Measurements from ENCODE around the gene GNPTG.

The GNPTG gene

DNA sequence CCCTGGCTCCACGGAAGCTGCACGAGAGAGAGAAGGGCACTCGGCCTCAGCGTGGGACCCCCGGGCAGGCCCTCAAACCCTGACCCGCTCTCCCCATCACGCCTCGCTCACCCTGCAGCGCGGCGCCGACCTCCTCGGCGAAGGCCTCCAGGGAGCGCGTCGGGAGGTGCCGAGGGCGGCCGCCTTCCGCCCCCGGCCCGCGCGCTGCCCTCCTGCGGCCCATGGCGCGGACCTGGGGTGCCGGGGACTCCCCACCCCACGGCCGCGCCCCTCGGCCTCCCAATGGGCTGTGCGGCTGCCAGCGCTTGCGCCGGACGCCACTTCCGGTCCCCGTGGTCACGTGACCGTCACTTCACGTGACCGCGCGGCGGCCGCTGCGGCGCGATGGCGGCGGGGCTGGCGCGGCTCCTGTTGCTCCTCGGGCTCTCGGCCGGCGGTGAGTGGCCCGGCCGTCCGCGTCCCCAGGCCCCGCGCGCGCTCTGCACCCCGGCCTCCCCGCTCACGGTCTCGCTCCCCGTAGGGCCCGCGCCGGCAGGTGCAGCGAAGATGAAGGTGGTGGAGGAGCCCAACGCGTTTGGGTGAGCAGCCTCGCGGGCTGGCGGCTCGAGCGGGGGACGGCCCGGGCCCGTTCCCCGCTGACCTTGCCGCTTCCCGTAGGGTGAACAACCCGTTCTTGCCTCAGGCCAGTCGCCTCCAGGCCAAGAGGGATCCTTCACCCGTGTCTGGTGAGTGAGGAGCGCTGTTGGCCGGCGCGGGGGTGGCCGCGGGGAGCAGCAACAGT lies at the start of gene GNPTG, which contains the start of gene TSR3:
GNPTG (plus strand) TSS at position 350 of the 781 bp plus-strand sequence; CDS start at position 385, 35 bp downstream.
TSR3 (minus strand) TSS at position 297 of the 781 bp plus-strand sequence; CDS start at position 223, 74 bp downstream.
- peak; percentile 89 for DNase-seq

DNA sequence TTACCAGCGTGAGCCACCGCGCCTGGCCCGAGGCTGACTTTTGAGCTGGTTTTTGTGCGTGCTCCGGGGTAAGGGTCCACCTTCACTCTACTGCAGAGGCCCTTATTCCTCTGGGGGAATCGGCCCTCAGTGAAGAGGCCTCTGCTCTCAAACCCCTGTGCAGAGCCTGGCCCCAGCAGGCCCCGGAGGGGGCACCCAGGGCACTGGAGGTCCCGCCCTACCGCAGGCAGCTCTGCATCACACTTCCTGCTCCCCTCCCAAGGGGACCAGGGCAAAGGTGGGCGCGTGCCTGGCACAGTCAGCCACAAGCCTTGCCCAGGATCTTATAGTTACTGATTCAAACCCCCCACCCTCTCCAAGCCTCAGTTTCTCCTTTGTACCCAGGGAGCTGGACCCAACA lies 45.9 kb upstream of the GNPTG start:
- peak in 1 of 2 donors; percentile 31 for DNase-seq

DNA sequence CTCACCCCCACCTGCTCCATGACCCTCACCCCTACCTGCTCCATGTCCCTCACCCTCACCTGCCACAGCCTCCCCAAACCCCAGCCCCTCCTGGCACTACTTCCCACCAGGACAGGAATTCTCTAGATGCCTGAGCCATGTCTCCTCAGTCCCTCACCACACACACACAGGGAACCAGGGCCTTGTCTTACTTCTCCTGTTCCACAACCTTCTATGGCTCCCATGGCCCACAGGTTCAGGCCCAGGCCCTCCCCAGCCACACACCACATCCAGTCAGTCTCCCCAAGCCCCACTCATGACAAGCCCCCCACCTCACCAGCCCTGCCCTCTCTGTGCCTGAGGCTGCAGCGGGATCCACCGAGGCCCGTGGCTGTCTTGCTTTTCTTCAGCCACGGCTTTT lies 45.4 kb upstream of the GNPTG start:
- no peak for DNase-seq

DNA sequence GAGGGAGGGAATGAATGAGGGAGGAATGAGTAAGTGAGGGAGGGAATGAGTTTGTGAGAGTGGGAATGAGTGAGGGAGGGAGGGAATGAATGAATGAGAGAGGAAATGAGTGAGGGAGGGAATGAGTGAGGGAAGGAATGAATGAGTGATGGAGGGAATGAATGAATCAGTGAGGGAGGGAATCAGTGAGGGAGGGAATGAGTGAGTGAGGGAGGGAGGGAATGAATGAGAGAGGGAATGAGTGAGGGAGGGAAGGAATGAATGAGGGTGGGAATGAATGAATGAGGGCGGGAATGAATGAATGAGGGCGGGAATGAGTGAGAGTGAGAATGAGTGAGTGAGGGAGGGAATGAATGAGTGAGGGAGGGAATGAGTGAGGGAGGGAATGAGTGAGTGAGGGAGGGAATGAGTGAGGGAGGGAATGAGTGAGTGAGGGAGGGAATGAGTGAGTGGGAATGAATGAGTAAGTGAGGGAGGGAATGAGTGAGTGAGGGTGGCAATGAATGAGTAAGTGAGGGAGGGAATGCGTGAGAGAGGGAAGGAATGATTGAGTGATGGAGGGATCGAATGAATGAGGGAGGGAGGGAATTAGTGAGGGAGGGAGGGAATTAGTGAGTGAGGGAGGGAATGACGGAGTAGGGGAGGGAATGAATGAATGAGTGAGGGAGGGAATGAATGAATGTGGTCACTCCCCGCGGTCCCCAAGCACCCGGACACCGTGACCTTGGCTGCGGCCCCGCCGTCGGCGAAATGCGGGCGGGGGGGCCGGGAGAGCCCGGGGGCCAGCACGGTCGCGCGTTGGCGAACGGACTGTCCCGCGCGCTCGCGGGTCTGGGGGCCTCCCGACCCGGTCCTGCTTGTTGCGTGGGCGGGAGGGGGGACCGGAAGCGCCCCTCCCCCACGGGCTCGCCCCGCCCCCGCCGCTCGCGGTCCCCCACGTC lies 43.4 kb upstream of the GNPTG start:
- no peak for DNase-seq

DNA sequence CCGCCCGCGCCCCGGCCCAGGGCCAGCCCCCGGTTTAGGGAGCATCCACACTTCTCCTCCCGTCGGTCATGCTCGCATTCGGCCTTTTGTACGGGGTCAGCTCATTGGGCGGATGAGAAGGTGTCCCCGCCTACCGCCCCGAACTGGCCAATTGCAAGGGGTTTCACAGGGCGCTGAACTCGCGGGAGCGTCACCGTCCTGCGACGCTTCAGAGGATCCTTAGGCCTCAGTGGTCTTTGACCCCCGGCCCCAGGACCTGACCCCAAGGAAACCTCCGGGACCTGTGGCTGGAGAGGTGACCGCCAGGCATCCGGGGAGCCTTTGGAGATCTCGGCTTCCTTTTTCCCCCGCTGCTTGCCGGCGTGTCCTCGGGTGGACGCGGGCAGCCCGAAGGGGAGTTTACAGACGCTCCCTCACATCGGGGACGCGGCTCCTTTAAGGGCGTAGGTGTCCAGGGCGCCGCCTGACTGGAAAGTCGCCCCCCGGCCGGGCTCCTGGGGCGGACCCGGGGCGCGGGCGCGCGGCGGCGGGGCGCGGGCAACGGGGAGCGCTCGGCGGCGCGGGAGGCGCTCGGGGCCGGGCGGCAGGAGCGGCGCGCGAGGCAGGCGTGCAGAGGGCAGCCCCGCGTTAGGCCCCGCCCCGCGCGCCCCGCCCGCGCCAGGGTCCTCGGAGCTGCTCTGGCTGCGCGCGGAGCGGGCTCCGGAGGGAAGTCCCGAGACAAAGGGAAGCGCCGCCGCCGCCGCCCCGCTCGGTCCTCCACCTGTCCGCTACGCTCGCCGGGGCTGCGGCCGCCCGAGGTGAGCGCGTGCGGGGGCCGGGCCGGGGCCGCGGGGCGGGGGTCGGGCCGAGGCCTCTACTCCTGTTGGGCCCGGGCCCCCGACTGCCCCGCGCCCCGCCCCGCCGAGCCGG lies 42.5 kb upstream of the GNPTG start, which contains the start of gene UBE2I:
UBE2I (plus strand) TSS at position 660 of the 909 bp plus-strand sequence. CDS start 4,395 bp downstream, outside the sequence.
- peak; percentile 97 to 100 for DNase-seq

DNA sequence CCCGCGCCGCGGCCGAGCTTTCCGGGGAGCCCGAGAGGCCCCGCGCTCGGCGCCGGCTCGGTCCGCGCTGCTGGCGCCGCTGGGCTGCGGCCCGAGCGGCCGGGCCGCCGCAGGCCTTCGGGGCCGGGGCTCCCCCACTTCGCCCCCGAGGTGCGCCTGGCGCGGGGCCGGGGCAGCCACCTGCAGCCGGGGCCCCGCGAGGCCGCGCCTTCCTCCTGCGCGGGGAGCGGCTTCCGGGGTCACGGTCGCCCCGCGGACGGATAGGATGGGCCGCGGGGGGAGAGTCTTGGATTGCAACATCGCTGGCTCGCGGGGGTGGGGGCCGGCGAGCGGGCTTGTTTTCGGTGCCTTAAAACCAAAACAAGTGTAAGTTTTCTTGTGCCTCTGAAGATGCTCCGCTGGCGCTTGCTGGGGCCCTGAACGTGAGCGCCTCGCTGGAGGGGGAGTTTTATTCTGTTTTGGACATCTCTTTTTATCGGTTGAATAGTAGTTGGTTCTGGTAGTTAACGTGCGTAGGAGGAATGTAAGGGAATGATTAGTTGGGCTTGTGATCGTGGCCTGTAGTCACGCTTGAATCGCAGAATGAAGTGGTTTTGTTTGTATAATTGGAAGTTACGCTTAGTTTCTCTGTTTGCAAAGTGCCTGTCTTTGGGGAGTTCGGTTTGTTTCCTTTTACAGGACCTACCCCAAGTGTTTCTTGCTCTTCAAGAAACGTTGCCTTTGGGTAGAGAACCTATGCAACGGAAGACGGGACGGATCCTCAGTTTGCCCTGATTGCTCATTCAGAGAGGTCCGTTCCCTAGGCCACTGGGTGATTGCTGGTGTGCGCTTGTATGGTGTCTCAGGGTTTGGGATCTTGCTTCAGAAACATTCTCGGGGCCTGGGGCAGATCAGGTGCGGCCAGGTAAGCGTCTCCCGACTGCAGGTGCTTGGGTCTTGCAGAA lies 41.6 kb upstream of the GNPTG start:
- DNase-seq: peak; percentile 64 to 70

DNA sequence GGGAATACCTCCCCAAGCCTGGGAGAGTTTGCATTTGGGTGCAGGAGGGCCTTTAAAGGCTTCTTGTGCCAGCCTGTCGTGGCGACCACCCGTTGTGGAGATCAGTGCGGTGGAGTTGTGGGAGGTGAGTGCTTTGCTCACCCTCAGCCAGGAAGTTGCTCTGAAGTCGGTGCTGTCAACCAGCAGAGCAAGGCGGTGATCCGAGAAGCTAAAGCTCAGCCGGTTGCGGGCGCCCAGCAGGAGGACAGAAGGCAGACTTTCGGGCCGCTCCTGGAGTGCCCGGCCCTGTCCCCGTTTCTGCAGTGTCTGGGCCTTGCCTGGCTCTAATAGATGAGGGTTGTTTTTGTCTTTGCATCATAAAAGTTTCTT lies 40.9 kb upstream of the GNPTG start:
- DNase-seq: peak in 1 of 2 donors; percentile 34

DNA sequence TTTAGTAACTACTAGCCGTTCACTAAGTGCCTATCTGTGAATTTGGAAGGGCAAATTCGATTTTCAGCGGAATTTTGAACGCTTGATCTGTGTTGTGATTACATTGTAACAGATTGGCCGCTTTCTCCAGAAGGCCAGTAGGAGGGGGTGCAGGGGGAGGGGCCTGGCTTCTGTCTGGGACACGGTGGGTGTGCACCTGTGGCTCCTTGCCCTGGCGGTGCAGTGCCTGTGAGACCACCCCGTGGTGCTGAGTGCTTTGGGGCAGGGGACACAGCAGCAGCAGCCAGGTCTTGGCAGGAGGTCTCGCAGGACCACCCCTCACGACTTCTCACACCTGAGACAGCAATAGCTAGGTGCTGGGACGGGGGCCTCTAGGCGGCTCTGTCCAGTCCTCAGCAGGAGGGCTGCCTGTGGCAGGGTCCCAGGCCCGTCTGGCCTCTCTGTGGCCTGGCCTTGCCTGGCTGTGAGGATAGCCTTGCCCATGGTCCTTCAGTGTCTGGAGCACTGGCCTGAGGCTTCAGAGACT lies 40.5 kb upstream of the GNPTG start:
- no peak for DNase-seq

DNA sequence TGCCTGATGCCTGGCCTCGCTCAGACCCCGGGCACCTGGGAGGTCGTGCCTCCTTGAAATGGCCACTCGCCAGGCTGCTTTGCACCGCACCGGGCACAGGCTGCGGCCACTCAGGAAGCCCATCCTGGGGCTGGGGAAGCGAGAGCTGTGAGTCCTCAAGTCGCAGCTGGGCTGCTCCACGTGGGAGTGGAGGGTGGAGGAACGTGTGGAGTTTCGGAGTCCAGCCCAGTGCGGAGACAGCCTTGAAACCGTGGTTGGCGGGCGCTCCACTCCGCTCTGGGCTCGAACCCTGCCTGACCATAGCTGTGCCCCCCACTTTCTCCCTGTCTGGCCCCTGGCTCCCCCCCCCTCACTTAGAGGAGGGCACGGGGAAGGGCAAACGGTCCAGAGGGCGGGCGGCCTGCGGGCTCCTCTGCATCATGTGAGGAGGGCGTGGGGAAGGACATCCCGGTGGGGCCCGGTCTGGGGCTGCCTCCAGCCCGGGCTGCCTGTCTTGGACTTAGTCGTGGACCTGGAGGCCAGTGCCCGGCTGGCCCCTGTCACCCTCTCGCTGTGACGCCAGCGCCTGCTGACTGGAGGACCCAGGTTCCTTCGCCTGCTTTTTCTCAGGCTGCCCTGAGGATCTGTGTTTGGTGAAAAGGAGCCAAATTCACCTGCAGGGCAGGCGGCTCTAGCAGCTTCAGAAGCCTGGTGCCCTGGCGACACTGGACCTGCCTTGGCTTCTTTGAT lies 39.8 kb upstream of the GNPTG start:
- no peak for DNase-seq

DNA sequence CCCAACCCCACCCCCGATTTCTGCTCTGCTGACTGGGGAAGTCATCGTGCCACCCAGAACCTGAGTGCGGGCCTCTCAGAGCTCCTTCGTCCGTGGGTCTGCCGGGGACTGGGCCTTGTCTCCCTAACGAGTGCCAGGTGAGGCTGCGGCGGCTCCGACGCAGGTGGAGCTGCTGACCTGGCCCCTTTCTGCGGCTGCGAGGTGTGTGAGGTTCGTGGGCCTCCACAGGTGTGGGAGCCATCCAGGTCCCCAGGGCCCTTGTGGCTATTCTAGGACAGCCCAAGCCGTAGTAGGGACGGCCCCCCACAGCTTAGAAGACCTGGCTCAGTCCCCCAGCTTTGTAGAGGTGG lies 39.3 kb upstream of the GNPTG start:
- DNase-seq: no peak

DNA sequence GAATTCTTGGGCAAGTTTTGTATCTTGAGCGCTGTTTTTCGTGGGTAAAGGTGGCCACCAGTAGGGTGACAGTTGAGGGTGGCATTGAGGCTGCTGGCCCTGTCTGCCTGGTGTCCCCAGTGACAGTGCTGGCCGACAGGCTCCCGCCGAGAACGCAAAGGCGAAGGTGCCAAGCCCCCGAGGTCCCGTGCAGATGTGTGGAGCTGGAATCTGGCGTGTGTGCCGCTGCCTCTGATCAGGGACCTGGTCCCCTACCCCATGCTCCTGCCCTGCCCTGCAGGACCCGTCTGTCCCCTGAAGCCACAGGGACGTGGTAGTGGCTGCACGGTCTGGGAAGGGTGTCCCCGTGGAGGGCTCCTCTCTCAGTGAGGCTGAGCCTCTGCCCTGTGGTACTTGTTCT lies 38.8 kb upstream of the GNPTG start:
- DNase-seq: no peak

DNA sequence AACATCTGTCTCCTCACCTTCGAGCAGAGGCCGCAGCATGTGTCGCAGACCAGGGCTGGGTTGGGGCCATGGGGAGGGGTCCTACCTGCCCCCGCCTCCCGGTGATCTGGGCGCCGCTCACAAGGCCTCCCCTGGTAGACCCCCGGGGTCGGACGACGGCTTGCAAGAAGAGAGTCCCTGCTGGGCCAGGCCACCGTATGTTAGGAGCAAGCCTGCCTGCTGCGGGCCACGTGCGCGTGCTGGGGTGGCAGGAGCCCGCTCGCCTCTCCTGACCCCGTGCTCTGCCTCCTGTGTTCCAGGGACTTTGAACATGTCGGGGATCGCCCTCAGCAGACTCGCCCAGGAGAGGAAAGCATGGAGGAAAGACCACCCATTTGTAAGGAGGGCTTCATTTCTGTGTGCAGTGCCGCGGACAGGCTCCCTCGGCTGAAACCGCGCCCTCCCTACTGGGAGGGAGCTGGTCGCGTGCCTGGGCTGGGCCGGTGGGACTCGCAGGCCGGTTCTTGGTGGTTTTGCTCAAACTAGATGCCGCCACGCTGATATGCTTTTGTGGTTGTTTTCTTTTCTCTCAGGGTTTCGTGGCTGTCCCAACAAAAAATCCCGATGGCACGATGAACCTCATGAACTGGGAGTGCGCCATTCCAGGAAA lies 37.9 kb upstream of the GNPTG start:
- DNase-seq: no peak

DNA sequence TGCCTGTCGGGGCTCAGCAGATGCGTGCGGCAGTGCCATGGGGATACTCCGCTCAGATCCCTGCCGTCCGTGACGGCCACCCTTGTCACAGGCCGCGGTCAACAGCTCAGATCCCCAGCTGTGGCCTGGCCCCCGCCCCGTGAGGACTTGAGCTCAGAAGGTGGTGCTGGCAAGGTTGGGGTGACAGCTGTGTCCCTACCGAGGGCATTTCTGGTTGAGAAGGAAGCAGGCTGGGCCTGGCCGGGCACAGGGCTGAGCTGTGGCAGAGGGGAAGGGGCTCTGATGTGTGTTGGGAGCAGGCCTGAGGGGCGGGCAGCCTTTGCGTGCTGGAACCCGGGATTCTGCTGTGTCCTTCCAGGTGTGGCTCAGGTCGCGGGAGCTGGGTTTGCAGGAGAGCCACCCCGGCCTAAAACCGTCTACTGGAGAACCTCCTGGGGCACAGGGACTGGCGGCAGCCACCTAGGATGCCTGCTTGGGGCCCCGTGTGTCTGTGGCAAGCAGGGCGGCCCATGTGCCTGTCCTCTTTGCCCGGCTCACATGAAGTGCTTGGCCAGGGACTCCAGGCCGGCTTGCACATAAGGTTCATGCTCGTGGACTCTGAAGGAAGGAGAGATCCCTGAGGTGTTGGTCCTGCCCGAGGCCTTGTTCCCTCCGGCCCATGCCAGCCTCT lies 37.2 kb upstream of the GNPTG start:
- no peak for DNase-seq

DNA sequence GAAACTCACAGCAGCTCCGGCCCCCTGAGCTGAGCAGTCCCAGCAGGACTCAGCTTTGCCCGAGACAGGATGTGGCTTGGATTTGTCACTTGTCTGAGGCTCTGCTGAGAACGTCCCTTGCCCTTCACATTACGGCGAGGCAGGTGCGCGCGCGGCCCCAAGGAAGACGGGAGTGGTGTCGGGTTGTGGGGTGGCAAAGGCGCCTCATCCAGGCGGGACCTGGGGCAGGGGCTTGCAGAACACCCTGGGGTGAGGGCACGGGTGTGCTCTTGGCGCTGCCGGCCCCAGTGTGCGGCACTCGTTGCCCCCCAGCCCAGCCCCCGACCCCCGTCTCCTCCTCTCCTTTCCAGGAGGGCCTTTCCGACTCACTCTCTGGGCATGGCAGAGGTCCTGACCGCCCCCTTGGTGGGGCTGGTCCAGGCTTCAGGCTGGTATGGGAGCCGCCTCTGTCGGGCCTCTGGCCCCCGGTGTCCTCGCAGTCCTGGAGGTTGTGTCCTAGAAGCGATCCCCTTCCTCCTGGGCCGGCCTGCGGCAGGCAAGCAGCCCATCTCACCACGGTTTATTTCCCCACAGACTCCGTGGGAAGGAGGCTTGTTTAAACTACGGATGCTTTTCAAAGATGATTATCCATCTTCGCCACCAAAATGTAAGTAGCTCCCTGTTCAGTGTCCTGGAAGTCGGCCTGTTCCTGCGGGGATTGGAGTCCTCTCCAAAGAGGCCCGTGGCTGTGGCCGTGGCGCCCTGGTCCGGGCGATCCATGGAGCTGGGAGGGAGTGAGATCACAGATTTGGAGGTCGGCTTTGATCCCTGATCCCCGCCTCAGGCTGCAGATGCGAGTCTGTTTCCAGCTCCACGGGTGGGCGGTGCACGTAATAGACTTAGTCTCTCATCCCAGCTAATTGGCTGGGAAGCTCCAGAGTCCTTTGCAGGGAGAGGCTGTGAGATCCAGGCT lies 36.4 kb upstream of the GNPTG start:
- DNase-seq: no peak

DNA sequence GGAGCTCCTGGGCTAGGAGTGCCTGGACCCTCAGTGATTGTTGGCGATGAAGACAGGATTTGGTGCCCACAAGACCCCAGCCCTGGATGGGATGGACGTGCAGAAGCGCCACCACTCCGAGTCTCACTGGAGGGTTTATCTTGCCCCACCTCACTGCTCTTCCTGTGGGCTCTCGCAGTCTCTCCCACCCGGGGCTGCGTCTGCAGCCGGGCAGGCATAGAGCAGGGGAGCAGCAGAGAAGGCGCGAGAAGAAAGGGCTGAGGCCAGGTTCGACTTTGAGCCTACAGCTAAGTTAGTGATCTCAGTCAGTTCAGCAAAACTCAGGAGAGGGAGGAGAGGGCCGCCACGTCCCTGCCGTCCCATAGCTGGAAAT lies 35.7 kb upstream of the GNPTG start:
- DNase-seq: no peak

DNA sequence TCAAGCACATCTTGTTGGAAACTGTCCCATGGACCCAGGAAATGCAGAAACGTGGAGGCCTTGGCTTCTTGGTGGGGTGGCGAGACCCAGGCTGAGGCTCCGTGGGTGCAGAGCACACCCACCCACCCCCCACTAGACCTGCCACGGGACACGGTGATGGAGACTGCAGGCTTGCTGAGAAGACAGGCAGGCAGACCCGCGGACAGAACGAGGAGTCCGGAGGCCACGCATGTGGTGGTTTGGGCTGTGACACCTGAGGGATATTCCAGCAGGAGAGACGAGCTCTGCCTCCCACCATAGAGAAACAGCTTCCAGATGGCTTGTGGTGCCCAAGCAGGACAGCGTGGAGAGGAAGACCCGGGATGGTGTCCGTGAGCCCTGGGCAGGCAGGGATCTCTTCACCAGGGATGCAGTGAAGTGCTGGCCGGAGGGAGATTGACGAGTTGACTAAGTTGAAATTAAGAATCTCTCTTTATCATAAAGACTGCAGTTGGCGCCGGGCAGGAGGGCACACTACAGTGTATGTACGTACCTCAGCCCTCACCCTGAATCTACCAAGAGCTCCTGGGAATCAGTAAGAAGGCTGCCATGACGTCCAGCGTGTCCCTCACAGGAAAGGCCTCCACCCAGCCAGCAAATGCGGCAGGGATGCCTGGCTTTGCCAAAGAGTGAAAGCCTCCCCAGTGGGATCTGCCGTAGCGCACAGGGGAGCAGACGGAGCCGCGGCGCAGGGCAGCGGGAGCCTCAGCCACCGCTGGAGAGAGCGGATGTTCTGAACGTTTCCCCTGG lies 34.1 kb upstream of the GNPTG start:
- DNase-seq: no peak

DNA sequence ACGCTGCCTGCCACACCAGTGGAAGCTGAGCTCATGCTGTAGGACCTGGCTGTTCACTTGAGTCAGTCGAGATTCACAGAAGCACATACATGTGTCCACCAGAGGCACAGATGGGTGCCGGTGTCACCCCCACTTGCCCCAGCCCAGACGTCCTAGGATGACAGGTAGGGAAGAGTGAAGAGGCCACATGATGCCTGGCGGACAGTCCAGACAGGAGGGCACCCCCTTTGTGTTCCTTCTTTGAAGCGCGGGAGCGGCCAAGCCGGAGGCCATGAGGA lies 33.5 kb upstream of the GNPTG start:
- no peak for DNase-seq

DNA sequence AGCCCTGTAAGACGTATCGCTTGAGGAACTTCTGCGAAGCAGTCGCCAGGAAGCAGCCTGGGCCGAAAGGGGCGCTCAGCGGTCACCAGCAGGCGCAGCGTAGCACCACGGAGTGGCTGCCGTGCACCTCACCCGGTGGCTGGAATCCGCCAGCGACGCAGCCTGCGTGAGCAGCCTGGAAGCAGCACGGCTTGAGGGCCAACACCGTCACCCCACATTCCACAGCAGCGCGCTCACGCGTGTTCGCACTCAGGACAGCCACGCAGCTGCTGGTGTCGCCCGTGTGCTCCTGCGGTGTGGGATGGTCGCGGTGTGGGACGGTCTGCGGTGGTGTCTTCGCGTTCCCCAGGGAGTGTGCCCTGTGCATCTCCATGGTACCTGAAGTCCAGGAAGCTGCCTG lies 32.7 kb upstream of the GNPTG start:
- DNase-seq: no peak

All from CD4-positive, alpha-beta T cell treated with Interleukin-1 beta for 1 hour (primary cell).